ENCODE measurements around the gene AOAH.

Gene AOAH

GRCh38 chr7:36606153-36606975, 117.9 kb downstream of the AOAH start:
- no peaks in the 10 kb centered on the region for H3K36me3 ChIP-seq (ENCODE audit: insufficient read depth, low read length)
- H3K9ac ChIP-seq (ENCODE audit: low read depth, low read length) = no peak overlapping the region
- H3K27ac ChIP-seq (ENCODE audit: low read depth, low read length) = no peak overlapping the region
- WGBS = 94% methylated on average over 12 of the region's 12 CpGs
- H3K27me3 ChIP-seq (ENCODE audit: insufficient read depth, low read length) = no peaks in the 10 kb centered on the region
- H3K9me3 ChIP-seq (ENCODE audit: insufficient read depth, low read depth, low read length) = no peaks in the 10 kb centered on the region
- no peak overlapping the region for H3K4me3 ChIP-seq (ENCODE audit: low read length)
- H3K4me1 ChIP-seq (ENCODE audit: insufficient read depth, low read length) = peaks cover 10% of the 10 kb centered on the region

- Histone ChIP-seq H3K27ac (ENCODE audit: low read depth, low read length) (no peak overlapping the region), H3K27me3 (ENCODE audit: insufficient read depth, low read length) (no peaks in the 10 kb centered on the region), H3K9ac (ENCODE audit: low read depth, low read length) (no peak overlapping the region), H3K4me3 (ENCODE audit: low read length) (no peak overlapping the region), H3K36me3 (ENCODE audit: insufficient read depth, low read length) (no peaks in the 10 kb centered on the region), H3K9me3 (ENCODE audit: insufficient read depth, low read depth, low read length) (no peaks in the 10 kb centered on the region), H3K4me1 (ENCODE audit: insufficient read depth, low read length) (peaks cover 10% of the 10 kb centered on the region)
- 92% methylated on average over 6 of the region's 7 CpGs for WGBS
Observed at GRCh38 chr7:36605261-36606051, 118.8 kb downstream of the AOAH start.

- Histone ChIP-seq H3K9ac (ENCODE audit: low read depth, low read length) (no peak overlapping the region), H3K4me3 (ENCODE audit: low read length) (no peak overlapping the region), H3K36me3 (ENCODE audit: insufficient read depth, low read length) (no peaks in the 10 kb centered on the region), H3K27me3 (ENCODE audit: insufficient read depth, low read length) (no peaks in the 10 kb centered on the region), H3K9me3 (ENCODE audit: insufficient read depth, low read depth, low read length) (no peaks in the 10 kb centered on the region), H3K4me1 (ENCODE audit: insufficient read depth, low read length) (peaks cover 10% of the 10 kb centered on the region), H3K27ac (ENCODE audit: low read depth, low read length) (no peak overlapping the region)
- WGBS = 85% methylated on average over 3 of the region's 3 CpGs
Observed at GRCh38 chr7:36604806-36605205, 119.5 kb downstream of the AOAH start.

GRCh38 chr7:36602934-36603887, 121.1 kb downstream of the AOAH start:
- no peak overlapping the region for H3K27ac ChIP-seq (ENCODE audit: low read depth, low read length)
- 96% methylated on average over 7 of the region's 7 CpGs for WGBS
- H3K4me3 ChIP-seq (ENCODE audit: low read length) = no peak overlapping the region
- no peaks in the 10 kb centered on the region for H3K9me3 ChIP-seq (ENCODE audit: insufficient read depth, low read depth, low read length)
- no peak overlapping the region for H3K9ac ChIP-seq (ENCODE audit: low read depth, low read length)
- no peaks in the 10 kb centered on the region for H3K36me3 ChIP-seq (ENCODE audit: insufficient read depth, low read length)
- peaks cover 10% of the 10 kb centered on the region for H3K4me1 ChIP-seq (ENCODE audit: insufficient read depth, low read length)
- no peaks in the 10 kb centered on the region for H3K27me3 ChIP-seq (ENCODE audit: insufficient read depth, low read length)

GRCh38 chr7:36602511-36602910, 121.8 kb downstream of the AOAH start:
- Histone ChIP-seq H3K4me1 (ENCODE audit: insufficient read depth, low read length) (peaks cover 9% of the 10 kb centered on the region), H3K9ac (ENCODE audit: low read depth, low read length) (no peak overlapping the region), H3K4me3 (ENCODE audit: low read length) (no peak overlapping the region), H3K27ac (ENCODE audit: low read depth, low read length) (no peak overlapping the region), H3K27me3 (ENCODE audit: insufficient read depth, low read length) (no peaks in the 10 kb centered on the region), H3K9me3 (ENCODE audit: insufficient read depth, low read depth, low read length) (no peaks in the 10 kb centered on the region), H3K36me3 (ENCODE audit: insufficient read depth, low read length) (no peaks in the 10 kb centered on the region)
- 93% methylated on average over 3 of the region's 3 CpGs for WGBS

GRCh38 chr7:36601601-36602000, 122.7 kb downstream of the AOAH start:
- Histone ChIP-seq H3K4me1 (ENCODE audit: insufficient read depth, low read length) (peaks cover under 1% of the 10 kb centered on the region; the same call in 1 of the 2 replicates), H3K27me3 (ENCODE audit: insufficient read depth, low read length) (no peaks in the 10 kb centered on the region), H3K27ac (ENCODE audit: low read depth, low read length) (no peak overlapping the region), H3K9ac (ENCODE audit: low read depth, low read length) (no peak overlapping the region), H3K9me3 (ENCODE audit: insufficient read depth, low read depth, low read length) (no peaks in the 10 kb centered on the region), H3K36me3 (ENCODE audit: insufficient read depth, low read length) (no peaks in the 10 kb centered on the region), H3K4me3 (ENCODE audit: low read length) (no peak overlapping the region)
- WGBS = 87% methylated on average over 3 of the region's 3 CpGs

GRCh38 chr7:36600869-36601530, 123.3 kb downstream of the AOAH start:
- Histone ChIP-seq H3K9me3 (ENCODE audit: insufficient read depth, low read depth, low read length) (no peaks in the 10 kb centered on the region), H3K4me1 (ENCODE audit: insufficient read depth, low read length) (no peaks in the 10 kb centered on the region; the same call in 1 of the 2 replicates), H3K27me3 (ENCODE audit: insufficient read depth, low read length) (no peaks in the 10 kb centered on the region), H3K9ac (ENCODE audit: low read depth, low read length) (no peak overlapping the region), H3K27ac (ENCODE audit: low read depth, low read length) (no peak overlapping the region), H3K4me3 (ENCODE audit: low read length) (no peak overlapping the region), H3K36me3 (ENCODE audit: insufficient read depth, low read length) (no peaks in the 10 kb centered on the region)
- 89% methylated on average over 3 of the region's 5 CpGs for WGBS

- Histone ChIP-seq H3K27ac (ENCODE audit: low read depth, low read length) (no peak overlapping the region), H3K36me3 (ENCODE audit: insufficient read depth, low read length) (no peaks in the 10 kb centered on the region), H3K9ac (ENCODE audit: low read depth, low read length) (no peak overlapping the region), H3K4me3 (ENCODE audit: low read length) (no peak overlapping the region), H3K27me3 (ENCODE audit: insufficient read depth, low read length) (no peaks in the 10 kb centered on the region), H3K4me1 (ENCODE audit: insufficient read depth, low read length) (peaks cover 4% of the 10 kb centered on the region), H3K9me3 (ENCODE audit: insufficient read depth, low read depth, low read length) (no peaks in the 10 kb centered on the region)
- 95% methylated on average over 6 of the region's 6 CpGs for WGBS
Observed at GRCh38 chr7:36600314-36600682, 124.0 kb downstream of the AOAH start.

- no peak overlapping the region for H3K4me3 ChIP-seq (ENCODE audit: low read length)
- H3K36me3 ChIP-seq (ENCODE audit: insufficient read depth, low read length) = no peaks in the 10 kb centered on the region
- H3K4me1 ChIP-seq (ENCODE audit: insufficient read depth, low read length) = peaks cover 4% of the 10 kb centered on the region
- no peaks in the 10 kb centered on the region for H3K9me3 ChIP-seq (ENCODE audit: insufficient read depth, low read depth, low read length)
- H3K9ac ChIP-seq (ENCODE audit: low read depth, low read length) = no peak overlapping the region
- no peaks in the 10 kb centered on the region for H3K27me3 ChIP-seq (ENCODE audit: insufficient read depth, low read length)
- no peak overlapping the region for H3K27ac ChIP-seq (ENCODE audit: low read depth, low read length)
- WGBS = 92% methylated on average over 10 of the region's 10 CpGs
Observed at GRCh38 chr7:36599645-36600313, 124.5 kb downstream of the AOAH start.

GRCh38 chr7:36598054-36598674, 126.1 kb downstream of the AOAH start:
- H3K27me3 ChIP-seq (ENCODE audit: insufficient read depth, low read length) = no peaks in the 10 kb centered on the region
- H3K36me3 ChIP-seq (ENCODE audit: insufficient read depth, low read length) = no peaks in the 10 kb centered on the region
- WGBS = 86% methylated on average over 3 of the region's 3 CpGs
- no peak overlapping the region for H3K9ac ChIP-seq (ENCODE audit: low read depth, low read length)
- H3K4me1 ChIP-seq (ENCODE audit: insufficient read depth, low read length) = peaks cover 4% of the 10 kb centered on the region
- H3K9me3 ChIP-seq (ENCODE audit: insufficient read depth, low read depth, low read length) = no peaks in the 10 kb centered on the region
- H3K4me3 ChIP-seq (ENCODE audit: low read length) = no peak overlapping the region
- H3K27ac ChIP-seq (ENCODE audit: low read depth, low read length) = no peak overlapping the region

All from HUES64 (cell line).